ENCODE measurements around the gene LMNTD1. TPM values are rescaled to one million over a fixed set of nuclear protein-coding genes. Genes with fewer than 3 reads are reported as not detected.

The LMNTD1 gene
- total and polyA plus RNA-seq, 9 of the 15 experiments (the other 6 are each of a cell fraction or from before 2014, with no cell fraction given), result not detected

DNA sequence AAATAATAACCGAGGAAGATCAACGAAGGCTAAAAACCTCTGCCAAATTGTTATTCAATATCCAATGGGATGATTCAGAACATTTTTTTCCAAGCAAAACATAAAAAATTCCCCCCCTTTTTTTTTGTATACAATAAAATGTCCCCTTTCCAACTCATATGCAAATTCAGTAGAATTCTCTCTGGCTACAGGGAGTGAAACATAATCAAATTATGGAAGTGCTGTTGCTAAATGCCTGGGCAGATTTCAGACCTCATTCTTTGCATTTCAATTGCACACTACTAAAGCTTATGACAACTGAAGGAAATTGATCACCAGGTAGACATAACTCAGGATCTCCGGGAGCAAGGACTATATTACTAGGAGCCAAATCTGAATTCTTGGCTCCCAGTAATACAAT is 51.0 kb downstream of the LMNTD1 start (continued):
- TF ChIP-seq SMAD1 (IDR thresholded peaks at IDR 0.05; ENCODE audit: low read depth, low read length, partially characterized antibody) (no peak), ASH1L (IDR thresholded peaks at IDR 0.05; ENCODE audit: borderline replicate concordance, low read depth, partially characterized antibody) (no peak), ZFPM2 (CRISPR knock-in tag; IDR thresholded peaks at IDR 0.05) (no peak)

DNA sequence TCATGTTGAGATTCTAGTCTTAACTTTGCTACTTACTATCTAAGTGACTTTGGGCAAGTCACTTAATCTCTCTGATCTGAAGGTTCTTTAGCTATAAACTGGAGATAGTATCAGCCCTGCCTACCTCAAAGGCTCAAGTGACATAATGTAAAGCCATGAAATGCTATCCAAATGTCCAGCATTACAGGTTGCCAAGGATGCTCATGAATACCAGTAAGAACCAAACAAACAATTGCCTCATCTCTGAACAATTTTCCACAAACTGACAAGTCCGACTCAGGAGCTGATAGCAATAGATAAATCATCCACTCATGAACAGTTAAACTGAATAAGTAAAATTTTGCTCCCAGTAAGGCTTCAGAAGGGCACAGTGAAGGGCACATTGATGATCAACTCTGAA is 51.5 kb downstream of the LMNTD1 start:
- no peak for FAIRE-seq
- no peaks in the 10 kb centered on the region for H3K79me2 ChIP-seq (ENCODE audit: control insufficient read depth, insufficient read depth, low read length)
- H3K9ac ChIP-seq (ENCODE audit: insufficient read depth in 1 of 2, low read depth in 2 of 2, low read length in 2 of 2), result no peak overlapping the region
- no TSS peak for BruUV-seq (replicated peaks)
- no peaks in the 10 kb centered on the region for H3K27me3 ChIP-seq (ENCODE audit: control insufficient read depth in 2 of 2, insufficient read depth in 2 of 2, low read length in 2 of 2)
- CTCF ChIA-PET (ENCODE audit: low intra/inter-chr PET ratio), result no interaction called here
- POLR2A ChIA-PET, result no interaction called here
- ATAC-seq, result no peak
- H3K9me1 ChIP-seq (ENCODE audit: control insufficient read depth, insufficient read depth, low read length), result no peaks in the 10 kb centered on the region
- 0% methylated on average over 1 of the region's 1 CpG for WGBS (ENCODE audit: insufficient coverage, low coverage, missing lambda C conversion rate)
- H2AFZ ChIP-seq (ENCODE audit: low read depth, low read length), result no peak overlapping the region
- H3K27ac ChIP-seq (ENCODE audit: extremely low read depth, low read depth, low read length), result no peak overlapping the region
- H3K36me3 ChIP-seq (ENCODE audit: control insufficient read depth, insufficient read depth, low read length), result no peaks in the 10 kb centered on the region
- no peaks in the 10 kb centered on the region for H3K4me1 ChIP-seq (replicated peaks in 1 of 2; ENCODE audit: control insufficient read depth in 2 of 2, insufficient read depth in 2 of 2, low read length in 2 of 2)
- in situ Hi-C loops (cut with MboI) (no loop called here), intact Hi-C loops (cut with micrococcal nuclease) (no loop called here)
- H3K4me3 ChIP-seq, result no peak overlapping the region
- no peaks in the 10 kb centered on the region for H4K20me1 ChIP-seq (replicated peaks; ENCODE audit: control insufficient read depth, insufficient read depth, low read length)
- no peaks in the 10 kb centered on the region for H3K9me3 ChIP-seq (replicated peaks; ENCODE audit: control insufficient read depth, insufficient read depth, low read depth, low read length)
- DNase-seq (ENCODE audit: extremely low read depth in 1 of 4, low spot score in 3 of 4), result no peak
- H3K4me2 ChIP-seq (ENCODE audit: insufficient read depth, low read length), result no peak overlapping the region
- TF ChIP-seq, protein P1, sequence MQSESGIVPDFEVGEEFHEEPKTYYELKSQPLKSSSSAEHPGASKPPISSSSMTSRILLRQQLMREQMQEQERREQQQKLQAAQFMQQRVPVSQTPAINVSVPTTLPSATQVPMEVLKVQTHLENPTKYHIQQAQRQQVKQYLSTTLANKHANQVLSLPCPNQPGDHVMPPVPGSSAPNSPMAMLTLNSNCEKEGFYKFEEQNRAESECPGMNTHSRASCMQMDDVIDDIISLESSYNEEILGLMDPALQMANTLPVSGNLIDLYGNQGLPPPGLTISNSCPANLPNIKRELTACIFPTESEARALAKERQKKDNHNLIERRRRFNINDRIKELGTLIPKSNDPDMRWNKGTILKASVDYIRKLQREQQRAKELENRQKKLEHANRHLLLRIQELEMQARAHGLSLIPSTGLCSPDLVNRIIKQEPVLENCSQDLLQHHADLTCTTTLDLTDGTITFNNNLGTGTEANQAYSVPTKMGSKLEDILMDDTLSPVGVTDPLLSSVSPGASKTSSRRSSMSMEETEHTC (IDR thresholded peaks at IDR 0.05), result no peak
- TF ChIP-seq ARID2 (IDR thresholded peaks at IDR 0.05) (no peak), U2AF2 (optimal IDR thresholded peaks at IDR 0.05; ENCODE audit: low read depth, low read length) (no peak), ZNF41 (CRISPR knock-in tag; conservative IDR thresholded peaks at IDR 0.05) (no peak), CEBPB (tag; IDR thresholded peaks at IDR 0.05) (no peak), NEUROD1 (IDR thresholded peaks at IDR 0.05; ENCODE audit: borderline replicate concordance, low read depth, low read length, partially characterized antibody) (no peak), MAFK (IDR thresholded peaks at IDR 0.05; ENCODE audit: low read length) (no peak), SPI1 (IDR thresholded peaks at IDR 0.05; ENCODE audit: borderline replicate concordance, low read depth, low read length) (no peak), NFE2L1 (tag; IDR thresholded peaks at IDR 0.05; ENCODE audit: borderline replicate concordance, low read depth) (no peak), ZFP30 (CRISPR knock-in tag; IDR thresholded peaks at IDR 0.05; ENCODE audit: borderline replicate concordance) (no peak), CHD4 (IDR thresholded peaks at IDR 0.05; ENCODE audit: insufficient read depth, insufficient replicate concordance, low read depth, low read length, poor library complexity, severe bottlenecking) (no peak), DPF2 (IDR thresholded peaks at IDR 0.05) (no peak), HDAC6 (IDR thresholded peaks at IDR 0.05; ENCODE audit: low read depth, low read length) (no peak), CBX3 (IDR thresholded peaks at IDR 0.05; ENCODE audit: borderline replicate concordance in 1 of 2, low read length in 2 of 2) (no peak), NONO (IDR thresholded peaks at IDR 0.05; ENCODE audit: low read depth in 2 of 2, low read length in 1 of 2) (no peak), CEBPG (CRISPR knock-in tag; IDR thresholded peaks at IDR 0.05) (no peak), CEBPG (tag; conservative IDR thresholded peaks at IDR 0.05 in 1 of 2, IDR thresholded peaks at IDR 0.05 in 1 of 2) (no peak)
- TF ChIP-seq, protein P2, sequence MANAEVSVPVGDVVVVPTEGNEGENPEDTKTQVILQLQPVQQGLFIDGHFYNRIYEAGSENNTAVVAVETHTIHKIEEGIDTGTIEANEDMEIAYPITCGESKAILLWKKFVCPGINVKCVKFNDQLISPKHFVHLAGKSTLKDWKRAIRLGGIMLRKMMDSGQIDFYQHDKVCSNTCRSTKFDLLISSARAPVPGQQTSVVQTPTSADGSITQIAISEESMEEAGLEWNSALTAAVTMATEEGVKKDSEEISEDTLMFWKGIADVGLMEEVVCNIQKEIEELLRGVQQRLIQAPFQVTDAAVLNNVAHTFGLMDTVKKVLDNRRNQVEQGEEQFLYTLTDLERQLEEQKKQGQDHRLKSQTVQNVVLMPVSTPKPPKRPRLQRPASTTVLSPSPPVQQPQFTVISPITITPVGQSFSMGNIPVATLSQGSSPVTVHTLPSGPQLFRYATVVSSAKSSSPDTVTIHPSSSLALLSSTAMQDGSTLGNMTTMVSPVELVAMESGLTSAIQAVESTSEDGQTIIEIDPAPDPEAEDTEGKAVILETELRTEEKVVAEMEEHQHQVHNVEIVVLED (CRISPR knock-in tag; IDR thresholded peaks at IDR 0.05), result no peak

Data from K562 (cell line).